ENCODE measurements around the gene EPHA8. TPM values are rescaled to one million over a fixed set of nuclear protein-coding genes. Genes with fewer than 3 reads are reported as not detected.

The EPHA8 gene
- polyA plus RNA-seq, 2 of the 4 experiments (the other 2 are of a cell fraction), result not detected

DNA sequence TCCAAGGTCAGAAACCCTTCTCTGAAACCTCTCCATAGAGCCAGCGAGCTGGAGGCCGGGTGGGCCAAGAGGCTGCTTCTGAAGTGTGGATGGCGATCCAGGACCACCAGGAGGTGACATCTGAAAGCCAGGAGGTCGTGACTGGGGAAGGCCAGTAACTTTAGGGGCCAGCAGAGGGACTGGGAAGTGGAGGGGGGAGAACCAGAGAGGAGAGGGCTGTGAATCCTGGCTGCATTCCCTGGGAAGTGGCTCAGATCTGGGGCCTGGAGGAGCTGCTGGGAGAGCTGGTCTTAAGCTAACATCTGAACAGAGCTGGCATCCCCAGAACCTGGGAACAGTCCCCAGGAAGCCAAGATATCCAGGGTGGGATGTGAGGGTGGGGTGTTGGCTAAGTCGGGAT is 11.3 kb upstream of the EPHA8 start (continued):
- TF ChIP-seq KDM1A (IDR thresholded peaks at IDR 0.05; ENCODE audit: low read depth), result no peak
- TF ChIP-seq TP53 (CRISPR knock-in tag; IDR thresholded peaks at IDR 0.05), result no peak

DNA sequence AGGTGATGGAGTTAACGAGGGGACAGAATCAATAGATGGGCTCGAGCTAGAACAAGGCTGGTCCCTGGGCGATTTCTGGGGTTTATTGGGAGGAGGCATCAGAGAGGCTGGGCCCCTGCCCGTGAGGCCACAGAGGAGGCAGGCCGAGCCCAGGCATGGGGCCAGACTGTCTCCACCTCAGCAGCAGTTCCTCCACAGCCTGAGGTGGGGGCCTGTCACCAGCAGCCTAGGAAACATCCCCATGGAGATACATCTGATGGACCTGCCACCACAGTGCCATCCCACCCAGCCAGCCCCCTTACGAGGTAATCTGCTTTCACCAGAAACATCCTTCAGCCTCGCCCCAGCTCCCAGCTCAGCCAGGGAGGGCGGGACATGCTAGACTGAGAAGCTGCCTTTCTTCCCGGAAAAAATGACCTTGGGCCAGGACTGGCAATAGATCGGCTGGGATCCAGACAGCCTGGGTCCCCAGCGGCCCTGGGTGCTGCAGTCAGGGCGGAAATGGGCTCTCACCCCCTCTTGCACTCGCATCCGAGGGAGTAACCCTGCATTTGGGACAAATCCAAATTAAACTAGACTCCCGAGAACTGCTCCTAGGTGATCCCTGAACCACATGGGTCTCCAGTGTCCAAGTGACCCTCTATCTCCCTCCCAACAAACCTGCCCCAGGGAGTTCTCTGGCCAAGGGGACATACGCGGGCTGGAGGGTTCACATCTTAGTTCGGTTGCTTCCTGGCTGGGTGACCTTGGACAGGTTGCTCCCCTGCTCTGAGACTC is 10.0 kb upstream of the EPHA8 start:
- Histone ChIP-seq H3K27ac (no peak overlapping the region), H3K4me3 (no peak overlapping the region), H3K4me1 (no peaks in the 10 kb centered on the region), H3K9me3 (no peaks in the 10 kb centered on the region), H3K4me2 (no peak overlapping the region)
- ChIA-PET POLR2A (no interaction called here), CTCF (no interaction called here)
- no peak; a peak in 1 of 6 replicates for ATAC-seq
- no peak for DNase-seq (ENCODE audit: low read depth in 1 of 2, low spot score in 1 of 2)
- WGBS (ENCODE audit: missing lambda C conversion rate), result 53% methylated on average over 14 of the region's 18 CpGs
- FAIRE-seq, result no peak
- TF ChIP-seq NFE2L2 (conservative IDR thresholded peaks at IDR 0.05; ENCODE audit: low read length) (no peak), KDM1A (IDR thresholded peaks at IDR 0.05; ENCODE audit: low read depth) (no peak), KDM5A (IDR thresholded peaks at IDR 0.05) (no peak), HOXA7 (CRISPR knock-in tag; IDR thresholded peaks at IDR 0.05) (no peak), EHMT2 (IDR thresholded peaks at IDR 0.05; ENCODE audit: low read depth) (no peak), FOSB (CRISPR knock-in tag; IDR thresholded peaks at IDR 0.05) (no peak), JUNB (IDR thresholded peaks at IDR 0.05) (no peak), SREBF2 (IDR thresholded peaks at IDR 0.05) (no peak), ZNF302 (CRISPR knock-in tag; IDR thresholded peaks at IDR 0.05) (no peak), HEYL (CRISPR knock-in tag; IDR thresholded peaks at IDR 0.05) (no peak), ZFP36 (IDR thresholded peaks at IDR 0.05; ENCODE audit: borderline replicate concordance, partially characterized antibody) (no peak), MAFK (IDR thresholded peaks at IDR 0.05; ENCODE audit: partially characterized antibody) (no peak)
- TF ChIP-seq, protein P1, sequence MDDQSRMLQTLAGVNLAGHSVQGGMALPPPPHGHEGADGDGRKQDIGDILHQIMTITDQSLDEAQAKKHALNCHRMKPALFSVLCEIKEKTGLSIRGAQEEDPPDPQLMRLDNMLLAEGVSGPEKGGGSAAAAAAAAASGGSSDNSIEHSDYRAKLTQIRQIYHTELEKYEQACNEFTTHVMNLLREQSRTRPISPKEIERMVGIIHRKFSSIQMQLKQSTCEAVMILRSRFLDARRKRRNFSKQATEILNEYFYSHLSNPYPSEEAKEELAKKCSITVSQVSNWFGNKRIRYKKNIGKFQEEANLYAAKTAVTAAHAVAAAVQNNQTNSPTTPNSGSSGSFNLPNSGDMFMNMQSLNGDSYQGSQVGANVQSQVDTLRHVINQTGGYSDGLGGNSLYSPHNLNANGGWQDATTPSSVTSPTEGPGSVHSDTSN (IDR thresholded peaks at IDR 0.05), result no peak

DNA sequence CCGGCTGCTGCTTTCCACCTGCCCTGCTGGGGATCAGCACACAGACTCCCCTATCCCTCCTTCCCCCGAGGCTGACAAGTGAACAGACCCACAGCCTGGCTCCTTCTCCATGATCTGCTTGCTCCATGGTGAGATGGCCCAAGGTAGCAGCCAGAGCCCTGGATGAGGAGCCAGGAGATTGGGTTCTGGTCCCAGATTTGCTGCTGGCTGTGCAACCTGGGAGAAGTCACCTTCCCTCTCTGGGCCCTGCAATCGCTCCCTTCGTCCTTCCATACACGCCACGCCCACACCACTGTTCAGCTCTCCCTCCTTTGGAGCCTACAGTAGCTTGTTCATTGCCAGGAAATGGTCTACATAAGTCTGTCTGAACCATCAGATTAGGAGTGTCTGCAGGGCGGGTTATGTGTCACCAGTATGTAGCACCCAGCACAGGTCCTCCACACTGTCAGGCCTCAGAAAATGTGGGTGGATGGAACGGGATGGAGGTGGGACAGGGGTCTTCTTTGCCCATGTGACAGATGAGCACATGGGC is 9.2 kb upstream of the EPHA8 start:
- H3K4me2 ChIP-seq, result no peak overlapping the region
- no peaks in the 10 kb centered on the region for H3K9me3 ChIP-seq
- FAIRE-seq (no peak), ATAC-seq (no peak), DNase-seq (ENCODE audit: low read depth in 1 of 2, low spot score in 1 of 2) (no peak)
- 89% methylated on average over 6 of the region's 8 CpGs for WGBS (ENCODE audit: missing lambda C conversion rate)
- CTCF ChIA-PET, result no interaction called here
- POLR2A ChIA-PET, result no interaction called here
- no peak overlapping the region for H3K27ac ChIP-seq
- TF ChIP-seq KDM5A (IDR thresholded peaks at IDR 0.05) (no peak), NPAS2 (CRISPR knock-in tag; IDR thresholded peaks at IDR 0.05; ENCODE audit: borderline replicate concordance) (no peak), CBX2 (IDR thresholded peaks at IDR 0.05; ENCODE audit: borderline replicate concordance, low read depth) (no peak), NFE2L2 (conservative IDR thresholded peaks at IDR 0.05; ENCODE audit: low read length) (no peak), RCOR1 (IDR thresholded peaks at IDR 0.05; ENCODE audit: low read depth, low read length) (no peak), GATA3 (IDR thresholded peaks at IDR 0.05; ENCODE audit: borderline replicate concordance) (no peak), FOSB (CRISPR knock-in tag; IDR thresholded peaks at IDR 0.05) (no peak), ZSCAN20 (CRISPR knock-in tag; IDR thresholded peaks at IDR 0.05) (no peak)
- TF ChIP-seq, protein P2, sequence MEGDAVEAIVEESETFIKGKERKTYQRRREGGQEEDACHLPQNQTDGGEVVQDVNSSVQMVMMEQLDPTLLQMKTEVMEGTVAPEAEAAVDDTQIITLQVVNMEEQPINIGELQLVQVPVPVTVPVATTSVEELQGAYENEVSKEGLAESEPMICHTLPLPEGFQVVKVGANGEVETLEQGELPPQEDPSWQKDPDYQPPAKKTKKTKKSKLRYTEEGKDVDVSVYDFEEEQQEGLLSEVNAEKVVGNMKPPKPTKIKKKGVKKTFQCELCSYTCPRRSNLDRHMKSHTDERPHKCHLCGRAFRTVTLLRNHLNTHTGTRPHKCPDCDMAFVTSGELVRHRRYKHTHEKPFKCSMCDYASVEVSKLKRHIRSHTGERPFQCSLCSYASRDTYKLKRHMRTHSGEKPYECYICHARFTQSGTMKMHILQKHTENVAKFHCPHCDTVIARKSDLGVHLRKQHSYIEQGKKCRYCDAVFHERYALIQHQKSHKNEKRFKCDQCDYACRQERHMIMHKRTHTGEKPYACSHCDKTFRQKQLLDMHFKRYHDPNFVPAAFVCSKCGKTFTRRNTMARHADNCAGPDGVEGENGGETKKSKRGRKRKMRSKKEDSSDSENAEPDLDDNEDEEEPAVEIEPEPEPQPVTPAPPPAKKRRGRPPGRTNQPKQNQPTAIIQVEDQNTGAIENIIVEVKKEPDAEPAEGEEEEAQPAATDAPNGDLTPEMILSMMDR (IDR thresholded peaks at IDR 0.05), result no peak
- H3K4me3 ChIP-seq, result no peak overlapping the region
- H3K4me1 ChIP-seq, result no peaks in the 10 kb centered on the region

DNA sequence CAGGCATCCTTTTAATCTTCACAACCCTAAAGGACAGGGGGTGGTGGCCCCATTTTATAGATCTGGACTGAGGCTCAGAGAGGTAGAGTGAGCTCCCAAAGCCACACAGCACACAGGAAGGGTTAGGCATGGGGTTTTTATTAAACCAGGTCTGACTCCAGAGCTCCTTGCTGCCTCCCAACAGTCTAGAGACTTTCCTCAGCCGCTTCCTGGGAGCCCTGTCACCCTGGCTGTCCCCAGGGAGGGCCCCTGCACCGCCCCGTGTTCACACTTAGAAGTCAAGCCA is 8.0 kb upstream of the EPHA8 start:
- TF ChIP-seq ZFP36 (IDR thresholded peaks at IDR 0.05; ENCODE audit: borderline replicate concordance, partially characterized antibody) (peak; percentile 51), HOXB5 (CRISPR knock-in tag; IDR thresholded peaks at IDR 0.05) (no peak)
- Histone ChIP-seq H3K4me3 (no peak overlapping the region), H3K27ac (no peak overlapping the region), H3K9me3 (no peaks in the 10 kb centered on the region), H3K4me1 (no peaks in the 10 kb centered on the region), H3K4me2 (no peak overlapping the region)
- WGBS (ENCODE audit: missing lambda C conversion rate), result 40% methylated on average over 2 of the region's 3 CpGs
- ChIA-PET CTCF (no interaction called here), POLR2A (no interaction called here)
- DNase-seq (ENCODE audit: low read depth in 1 of 2, low spot score in 1 of 2), result no peak
- ATAC-seq, result no peak
- no peak for FAIRE-seq
